DMS153 treated with DMSO at 0.1 percent for 48 hours (cell line): Measurements from ENCODE around the gene ITGB2.
A peak's percentile ranks its signal among the peaks of the same experiment; 100 is the strongest.

Source experiments
- DNase-seq: peaks from one replicate; lab custom pipeline; 2025; ENCODE audit not compliant: unreplicated experiment; lab: John Stamatoyannopoulos, UW

ITGB2 gene

DNA sequence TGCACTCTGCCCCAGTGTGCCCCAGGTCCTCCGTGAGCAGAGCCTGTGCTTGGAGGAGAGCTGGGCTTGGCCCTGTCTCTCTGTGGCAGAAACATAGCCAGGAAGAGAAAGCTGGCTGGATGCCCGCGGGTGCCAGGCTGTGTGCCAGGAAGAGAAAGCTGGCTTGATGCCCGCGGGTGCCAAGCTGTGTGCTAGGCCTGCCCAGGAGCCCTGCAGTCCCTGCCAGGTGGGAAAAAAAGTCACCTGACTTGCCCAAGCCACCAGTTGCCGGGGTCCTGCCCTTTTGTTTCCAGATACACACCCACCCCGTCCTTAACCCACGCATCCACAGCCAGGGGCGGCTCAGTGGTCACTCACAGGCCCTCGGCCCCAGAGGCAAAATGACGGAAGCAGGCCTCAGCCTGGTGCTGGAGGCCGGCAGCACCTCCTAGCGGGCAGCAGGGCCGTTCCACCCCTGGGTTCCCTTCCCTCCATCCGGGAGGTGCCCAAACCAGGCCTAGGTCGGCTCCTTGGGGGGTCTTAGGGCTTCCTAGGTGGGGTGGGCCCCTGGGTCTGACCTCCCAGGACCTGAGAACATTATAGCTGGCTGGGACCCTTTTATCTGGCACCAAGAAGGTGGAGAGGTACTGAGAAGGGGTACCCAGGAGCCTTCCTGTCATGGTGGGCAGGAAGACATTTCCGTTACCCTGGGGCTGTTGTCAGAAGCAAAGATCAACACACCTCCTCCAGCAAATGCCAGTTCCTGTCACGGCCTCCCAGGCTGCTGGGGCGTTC, 9.1 kb downstream of the ITGB2 start:
- peak; percentile 36 for DNase-seq

- DNase-seq, result no peak
These were observed 9.7 kb downstream of the ITGB2 start for GRCh38 chr21:44911068-44911383.

- DNase-seq, result no peak
These were observed 10.3 kb downstream of the ITGB2 start for GRCh38 chr21:44910229-44911067.

- no peak for DNase-seq
These were observed 11.0 kb downstream of the ITGB2 start for GRCh38 chr21:44909719-44910118.

- DNase-seq, result no peak
These were observed 11.8 kb downstream of the ITGB2 start for GRCh38 chr21:44908908-44909307.

DNA sequence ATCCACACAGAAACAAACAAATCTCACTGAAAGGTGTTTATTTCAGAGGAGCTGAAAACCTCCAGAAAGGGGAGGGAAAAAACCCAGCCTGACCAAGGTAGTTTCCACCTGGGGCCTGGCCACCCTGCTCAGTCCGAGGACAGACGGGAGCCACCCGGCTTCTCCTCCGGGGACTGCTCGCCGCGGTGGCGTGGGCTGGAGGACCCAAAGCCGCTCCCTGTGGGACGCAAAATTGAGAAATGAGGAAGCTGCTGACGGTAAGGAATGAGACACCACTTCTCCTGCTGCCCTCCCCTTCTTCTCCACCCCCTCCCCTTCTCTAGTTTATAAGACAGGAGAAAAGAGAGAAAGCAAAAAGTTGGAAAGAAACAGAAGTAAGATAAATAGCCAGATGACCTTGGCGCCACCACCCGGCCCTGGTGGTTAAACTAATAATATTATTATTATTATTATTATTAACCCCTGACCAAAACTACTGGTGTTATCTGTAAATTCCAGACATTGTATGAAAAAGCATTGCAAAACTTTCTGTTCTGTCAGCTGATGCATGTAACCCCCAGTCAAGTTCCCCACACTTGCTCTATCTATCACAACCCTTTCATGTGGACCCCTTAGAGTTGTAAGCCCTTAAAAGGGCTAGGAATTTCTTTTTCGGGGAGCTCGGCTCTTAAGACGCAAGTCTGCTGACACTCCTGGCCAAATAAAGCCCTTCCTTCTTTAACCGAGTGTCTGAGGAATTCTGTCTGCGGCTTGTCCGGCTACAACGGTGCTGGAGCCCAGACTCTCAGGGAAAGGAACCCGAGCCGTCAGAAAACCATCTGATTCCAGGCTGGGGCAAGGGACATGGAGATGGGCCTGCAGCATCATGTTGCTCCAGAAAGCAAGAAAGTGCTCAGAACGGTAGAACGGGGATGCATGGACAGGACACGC, 12.5 kb downstream of the ITGB2 start:
- no peak for DNase-seq

GRCh38 chr21:44907225-44907965, 13.3 kb downstream of the ITGB2 start:
- no peak for DNase-seq

GRCh38 chr21:44905728-44906090, 15.0 kb downstream of the ITGB2 start:
- DNase-seq, result no peak

- no peak for DNase-seq
These were observed 15.5 kb downstream of the ITGB2 start for GRCh38 chr21:44905016-44905727.

DNA sequence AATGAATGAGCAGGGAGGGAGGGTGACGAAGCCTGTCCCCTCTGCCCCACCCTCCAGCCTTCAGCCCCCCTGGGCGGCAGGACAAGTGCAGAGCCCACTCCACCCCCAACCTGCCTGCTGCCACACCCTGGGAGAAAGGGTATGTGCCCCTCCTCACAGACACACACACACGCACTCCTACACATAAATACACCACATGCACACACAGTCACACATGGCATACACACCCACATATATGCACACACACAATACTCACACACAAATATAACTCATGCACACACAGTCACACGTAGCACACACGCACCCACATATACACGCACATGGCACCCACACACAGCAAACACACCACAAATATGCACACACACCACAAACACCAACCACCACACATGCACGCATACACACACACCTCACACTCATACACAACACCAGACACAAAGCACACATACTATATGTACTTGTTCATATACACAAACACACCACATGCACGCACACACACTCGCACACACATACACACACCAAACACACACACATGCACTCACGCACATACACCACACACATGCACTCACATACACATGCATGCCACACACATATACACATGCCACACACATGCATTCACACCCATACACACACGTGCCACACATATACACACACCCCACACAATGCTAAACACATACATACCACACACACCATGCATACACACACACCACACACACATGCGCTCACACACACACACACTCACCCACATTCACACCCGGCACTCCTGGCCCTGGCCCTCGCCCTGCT, 16.4 kb downstream of the ITGB2 start:
- DNase-seq, result no peak

DNA sequence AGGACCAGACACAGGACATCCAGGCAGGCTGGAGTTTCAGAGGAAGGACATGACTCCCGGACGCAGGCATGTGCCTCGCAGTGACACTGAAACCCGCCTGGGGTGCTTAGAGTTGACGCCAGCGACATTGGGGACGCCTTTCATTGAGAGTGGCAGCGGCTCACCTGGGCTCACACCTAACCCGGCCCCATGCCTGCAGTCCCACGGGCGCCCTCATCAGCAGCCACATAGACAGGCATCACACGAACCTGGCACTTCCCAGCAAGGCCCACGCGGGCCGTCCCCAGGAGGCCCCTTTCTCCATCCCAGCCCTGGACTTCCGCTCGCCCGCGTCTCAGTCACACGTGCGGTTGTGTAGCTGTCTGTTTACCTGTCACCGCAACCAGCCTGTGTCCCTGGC, 17.0 kb downstream of the ITGB2 start:
- DNase-seq, result no peak

GRCh38 chr21:44903050-44903685, 17.5 kb downstream of the ITGB2 start:
- DNase-seq, result no peak

- DNase-seq, result no peak
These were observed 18.2 kb downstream of the ITGB2 start for GRCh38 chr21:44902268-44903049.

GRCh38 chr21:44901391-44902074, 19.2 kb downstream of the ITGB2 start:
- no peak for DNase-seq

GRCh38 chr21:44900559-44901251, 20.0 kb downstream of the ITGB2 start:
- no peak for DNase-seq

DNA sequence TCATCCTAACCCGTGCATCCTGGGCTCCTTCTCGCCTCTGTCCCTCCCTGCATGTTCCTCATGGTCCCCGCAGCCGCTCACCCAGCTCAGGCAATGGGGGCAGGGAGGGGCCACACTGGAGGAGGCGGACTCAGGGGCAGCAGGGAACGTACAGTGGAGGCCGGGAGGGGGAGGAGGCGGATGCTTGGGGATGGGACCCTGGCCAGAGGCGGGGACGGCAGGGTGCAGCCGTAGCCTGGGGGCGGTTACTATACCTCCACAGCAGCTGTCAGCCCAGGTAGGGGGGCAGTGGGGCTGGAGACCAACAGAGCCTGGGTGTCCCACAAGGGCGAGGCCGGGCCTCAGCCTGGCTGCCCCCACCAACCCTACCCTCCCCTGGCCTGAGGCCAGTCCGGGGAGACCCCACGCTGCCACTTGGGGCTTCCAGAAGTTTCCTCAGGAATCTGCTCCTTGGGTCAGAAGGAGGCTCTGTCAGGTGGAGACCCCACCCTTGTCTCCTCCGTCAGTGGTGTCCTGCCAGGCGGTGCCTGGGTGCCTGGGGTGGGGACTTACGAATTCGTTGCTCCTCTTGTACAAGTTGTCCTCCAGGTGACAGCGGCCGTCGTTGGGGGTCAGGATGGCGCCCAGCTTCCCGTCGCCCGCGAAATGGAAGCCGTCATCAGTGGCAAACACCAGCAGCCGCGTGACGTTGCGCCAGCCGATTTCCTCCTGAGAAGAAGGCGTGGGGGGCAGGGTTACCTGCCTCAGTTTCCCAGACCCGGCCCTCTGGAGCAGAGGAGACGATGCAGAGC, 20.7 kb downstream of the ITGB2 start:
- DNase-seq, result no peak
